ENCODE data around the gene DCHS1.
"Not testable (repeated sequence)": the region's sequence is repeated elsewhere in the genome, so short reads cannot be mapped to it uniquely, and the experiment has no call there.

DCHS1 gene, protein sequence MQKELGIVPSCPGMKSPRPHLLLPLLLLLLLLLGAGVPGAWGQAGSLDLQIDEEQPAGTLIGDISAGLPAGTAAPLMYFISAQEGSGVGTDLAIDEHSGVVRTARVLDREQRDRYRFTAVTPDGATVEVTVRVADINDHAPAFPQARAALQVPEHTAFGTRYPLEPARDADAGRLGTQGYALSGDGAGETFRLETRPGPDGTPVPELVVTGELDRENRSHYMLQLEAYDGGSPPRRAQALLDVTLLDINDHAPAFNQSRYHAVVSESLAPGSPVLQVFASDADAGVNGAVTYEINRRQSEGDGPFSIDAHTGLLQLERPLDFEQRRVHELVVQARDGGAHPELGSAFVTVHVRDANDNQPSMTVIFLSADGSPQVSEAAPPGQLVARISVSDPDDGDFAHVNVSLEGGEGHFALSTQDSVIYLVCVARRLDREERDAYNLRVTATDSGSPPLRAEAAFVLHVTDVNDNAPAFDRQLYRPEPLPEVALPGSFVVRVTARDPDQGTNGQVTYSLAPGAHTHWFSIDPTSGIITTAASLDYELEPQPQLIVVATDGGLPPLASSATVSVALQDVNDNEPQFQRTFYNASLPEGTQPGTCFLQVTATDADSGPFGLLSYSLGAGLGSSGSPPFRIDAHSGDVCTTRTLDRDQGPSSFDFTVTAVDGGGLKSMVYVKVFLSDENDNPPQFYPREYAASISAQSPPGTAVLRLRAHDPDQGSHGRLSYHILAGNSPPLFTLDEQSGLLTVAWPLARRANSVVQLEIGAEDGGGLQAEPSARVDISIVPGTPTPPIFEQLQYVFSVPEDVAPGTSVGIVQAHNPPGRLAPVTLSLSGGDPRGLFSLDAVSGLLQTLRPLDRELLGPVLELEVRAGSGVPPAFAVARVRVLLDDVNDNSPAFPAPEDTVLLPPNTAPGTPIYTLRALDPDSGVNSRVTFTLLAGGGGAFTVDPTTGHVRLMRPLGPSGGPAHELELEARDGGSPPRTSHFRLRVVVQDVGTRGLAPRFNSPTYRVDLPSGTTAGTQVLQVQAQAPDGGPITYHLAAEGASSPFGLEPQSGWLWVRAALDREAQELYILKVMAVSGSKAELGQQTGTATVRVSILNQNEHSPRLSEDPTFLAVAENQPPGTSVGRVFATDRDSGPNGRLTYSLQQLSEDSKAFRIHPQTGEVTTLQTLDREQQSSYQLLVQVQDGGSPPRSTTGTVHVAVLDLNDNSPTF (N-terminal part only)

DNA sequence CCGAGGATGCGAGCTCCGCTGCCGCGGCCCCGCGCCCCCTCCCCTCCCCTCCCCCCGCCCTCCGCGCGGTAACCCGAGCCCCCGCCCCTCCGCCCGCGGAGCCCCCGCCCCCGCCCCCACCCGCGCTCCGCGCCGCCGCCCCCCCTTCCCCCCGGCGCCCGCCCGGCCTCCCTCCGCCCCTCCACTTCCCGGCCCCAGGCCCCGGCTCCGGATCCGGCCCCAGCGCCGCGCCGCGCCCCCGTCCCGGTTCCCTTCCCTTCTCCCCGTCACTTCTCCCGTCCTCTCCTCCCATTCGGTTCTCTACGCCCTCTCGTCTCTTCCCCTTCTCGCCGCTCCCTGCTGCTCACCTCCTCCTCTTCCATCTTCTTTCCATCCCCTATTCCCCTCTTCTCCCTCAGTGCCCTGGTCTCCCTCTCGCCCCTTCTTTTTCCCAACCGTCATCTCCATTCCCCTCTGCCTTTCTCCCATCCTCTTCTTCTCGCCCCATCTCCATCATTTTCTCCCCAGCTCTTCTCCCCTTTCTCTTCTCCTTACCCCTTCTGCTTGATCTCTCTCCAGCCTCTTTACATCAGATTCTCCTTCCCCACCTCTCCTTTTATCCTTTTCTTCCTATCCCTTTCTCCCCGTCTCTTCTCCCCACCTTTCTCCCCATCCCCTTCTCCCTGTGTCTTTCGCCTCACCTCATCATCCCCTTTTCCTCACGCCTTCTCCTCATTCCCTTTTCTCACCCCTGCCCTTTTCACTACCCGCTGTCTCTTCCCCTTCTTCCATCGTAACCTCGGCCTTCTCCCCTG lies at the start of gene DCHS1:
TSS of gene DCHS1 (minus strand) at position 20 of the 794 bp plus-strand sequence. CDS start 14,196 bp downstream, outside the sequence.
- no peak for FAIRE-seq

- peak; percentile 62 for FAIRE-seq
These were observed 47.8 kb upstream of the DCHS1 start for GRCh38 chr11:6703247-6704063.

- FAIRE-seq: not testable (repeated sequence)
These were observed 46.3 kb upstream of the DCHS1 start for GRCh38 chr11:6701955-6702354.

DNA sequence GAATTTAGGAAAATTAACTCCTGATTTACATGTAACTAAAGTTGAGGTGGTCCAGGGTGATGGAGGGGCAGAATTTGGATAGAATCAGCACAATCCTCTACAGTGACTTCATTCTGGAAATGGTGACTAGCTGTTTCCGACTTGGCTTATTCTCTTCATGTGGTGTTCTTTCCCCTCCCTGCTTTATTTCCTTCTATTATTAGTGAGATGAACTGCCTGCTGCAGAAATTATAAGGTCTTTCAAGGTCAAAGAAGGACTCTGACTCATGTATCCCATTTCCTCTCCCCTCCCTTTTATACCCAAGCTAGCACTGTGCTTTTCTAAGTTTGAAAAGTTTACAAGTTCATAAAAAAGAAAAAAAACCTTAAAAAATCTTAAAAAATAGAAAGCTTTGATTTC lies 39.8 kb upstream of the DCHS1 start:
- FAIRE-seq: no peak

- FAIRE-seq: no peak
These were observed 38.6 kb upstream of the DCHS1 start for GRCh38 chr11:6694229-6694535.

DNA sequence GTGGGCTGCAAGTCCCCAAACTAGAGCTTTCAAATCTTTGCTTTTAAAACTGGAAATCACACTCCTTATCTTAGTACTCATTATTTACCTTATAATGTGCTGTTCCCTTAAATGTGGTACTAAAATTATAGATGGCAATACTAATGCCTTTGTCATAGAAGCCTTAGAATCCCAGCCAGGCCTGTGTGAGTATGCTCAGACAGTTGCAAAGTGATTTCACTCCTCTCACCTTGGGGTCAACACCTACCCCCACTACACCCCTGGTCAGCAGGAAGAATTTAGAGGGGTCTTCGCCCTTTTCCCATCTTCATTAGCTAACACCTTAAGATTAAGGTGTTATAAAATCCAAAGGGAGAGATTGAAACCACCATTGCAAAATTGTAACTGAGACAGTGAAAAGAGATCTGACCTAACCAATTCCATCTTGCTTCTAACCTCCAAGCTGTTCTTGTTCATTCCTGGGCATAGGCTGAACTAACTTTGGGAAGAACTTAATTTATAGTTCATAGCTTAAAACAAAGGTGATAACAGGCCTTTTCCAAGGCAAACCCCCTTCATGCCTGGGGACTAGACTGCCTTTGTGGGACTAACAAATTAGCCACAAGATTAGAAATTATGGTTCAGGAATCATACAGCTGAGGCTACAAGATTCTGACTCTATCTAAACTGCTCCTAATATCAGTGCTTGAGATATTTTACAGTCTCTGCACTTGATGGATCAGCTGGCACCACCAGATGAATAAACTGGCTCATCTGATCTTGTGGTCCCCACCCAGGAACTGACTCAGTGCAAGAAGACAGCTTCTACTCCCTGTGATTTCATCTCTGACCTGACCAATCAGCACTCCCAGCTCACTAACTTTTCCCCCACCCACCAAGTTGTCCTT lies 38.0 kb upstream of the DCHS1 start:
- no peak for FAIRE-seq

- FAIRE-seq: no peak
These were observed 36.5 kb upstream of the DCHS1 start for GRCh38 chr11:6692128-6692527.

DNA sequence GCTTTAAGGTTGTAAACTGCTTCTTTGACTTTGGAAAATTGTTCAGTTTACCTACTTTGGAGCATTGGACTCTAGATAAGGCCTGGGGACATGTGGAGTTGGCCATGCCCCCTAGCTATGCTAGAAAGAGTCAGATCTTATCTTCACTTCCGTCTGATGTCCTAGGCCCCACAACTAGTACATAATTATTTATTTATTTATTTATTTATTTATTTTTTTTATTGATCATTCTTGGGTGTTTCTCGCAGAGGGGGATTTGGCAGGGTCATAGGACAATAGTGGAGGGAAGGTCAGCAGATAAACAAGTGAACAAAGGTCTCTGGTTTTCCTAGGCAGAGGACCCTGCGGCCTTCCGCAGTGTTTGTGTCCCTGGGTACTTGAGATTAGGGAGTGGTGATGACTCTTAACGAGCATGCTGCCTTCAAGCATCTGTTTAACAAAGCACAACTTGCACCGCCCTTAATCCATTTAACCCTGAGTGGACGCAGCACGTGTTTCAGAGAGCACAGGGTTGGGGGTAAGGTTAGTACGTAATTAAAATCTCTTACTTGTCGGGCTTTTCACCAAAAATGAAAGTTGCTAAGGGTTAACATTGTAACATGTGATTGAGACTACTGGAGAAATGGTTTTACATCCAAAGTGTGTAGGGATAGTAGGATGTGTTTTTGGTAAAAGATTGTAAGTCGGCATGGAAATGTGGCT lies 35.0 kb upstream of the DCHS1 start:
- FAIRE-seq: not testable (repeated sequence)

GRCh38 chr11:6687876-6688275 lies 32.3 kb upstream of the DCHS1 start:
- no peak for FAIRE-seq

- no peak for FAIRE-seq
These were observed 30.4 kb upstream of the DCHS1 start for GRCh38 chr11:6686006-6686405.

DNA sequence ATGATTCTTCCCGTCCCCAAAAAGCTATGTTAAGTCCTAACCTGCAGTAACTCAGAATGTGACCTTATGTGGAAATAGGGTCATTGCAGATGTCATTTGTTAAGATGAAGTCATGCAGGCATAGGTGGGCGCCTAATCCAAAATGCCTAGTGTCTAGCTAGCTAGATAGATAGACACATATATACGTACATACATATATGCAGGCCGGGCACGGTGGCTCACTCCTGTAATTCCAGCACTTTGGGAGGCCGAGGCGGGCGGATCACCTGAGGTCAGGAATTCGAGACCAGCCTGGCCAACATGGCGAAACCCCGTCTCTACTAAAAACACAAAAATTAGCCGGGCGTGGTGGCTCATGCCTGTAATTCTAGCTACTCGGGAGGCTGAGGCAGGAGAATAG lies 28.5 kb upstream of the DCHS1 start:
- FAIRE-seq: not testable (repeated sequence)

DNA sequence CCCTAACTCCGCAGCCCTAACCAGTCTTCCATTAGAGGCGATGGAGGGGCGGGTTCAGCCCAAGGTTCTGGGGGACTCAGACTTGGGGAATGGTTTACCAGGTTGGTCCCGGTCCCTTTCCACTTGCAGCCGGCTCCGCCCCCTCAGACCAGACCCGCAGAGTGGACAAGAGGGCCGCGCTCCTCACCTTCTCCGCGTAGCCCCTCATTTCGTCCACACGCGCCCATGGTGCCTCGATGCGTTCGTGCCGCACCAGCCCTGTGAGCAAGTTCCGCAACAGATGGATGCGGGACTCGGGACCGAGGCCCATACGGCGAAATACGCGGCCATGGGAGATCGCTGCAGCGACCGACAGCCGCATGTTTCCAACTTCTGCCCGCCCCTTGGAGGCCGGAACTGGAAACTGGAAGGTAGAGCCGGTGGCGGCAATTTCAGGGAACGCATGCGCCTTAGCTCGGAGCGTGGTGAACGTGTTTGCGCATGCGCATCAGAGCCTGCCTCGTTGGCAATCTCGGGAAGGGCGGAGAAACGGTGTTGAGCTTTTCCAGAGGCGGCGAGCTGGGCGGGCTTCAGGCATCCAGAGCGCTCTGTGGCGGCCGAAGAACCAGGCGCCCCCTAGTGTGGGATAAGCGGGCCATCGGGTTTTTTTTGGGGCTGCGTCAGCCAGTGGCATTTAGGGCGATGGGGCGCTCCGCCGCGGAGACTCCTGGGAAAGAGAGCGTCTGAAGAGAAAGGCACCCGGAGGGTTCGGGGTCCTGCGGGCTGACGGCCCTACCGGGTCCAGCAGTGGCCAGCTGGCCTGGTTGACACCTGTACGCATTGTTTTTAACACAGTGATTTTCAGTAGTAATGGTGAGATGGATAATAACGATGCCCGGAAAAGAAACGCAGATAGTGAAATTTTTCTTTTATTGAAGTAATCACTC lies 27.6 kb upstream of the DCHS1 start, which contains the start of gene MRPL17:
TSS of gene MRPL17 (minus strand) at position 405 of the 926 bp plus-strand sequence. CDS start at position 361, 44 bp downstream.
- peak; percentile 85 for FAIRE-seq

DNA sequence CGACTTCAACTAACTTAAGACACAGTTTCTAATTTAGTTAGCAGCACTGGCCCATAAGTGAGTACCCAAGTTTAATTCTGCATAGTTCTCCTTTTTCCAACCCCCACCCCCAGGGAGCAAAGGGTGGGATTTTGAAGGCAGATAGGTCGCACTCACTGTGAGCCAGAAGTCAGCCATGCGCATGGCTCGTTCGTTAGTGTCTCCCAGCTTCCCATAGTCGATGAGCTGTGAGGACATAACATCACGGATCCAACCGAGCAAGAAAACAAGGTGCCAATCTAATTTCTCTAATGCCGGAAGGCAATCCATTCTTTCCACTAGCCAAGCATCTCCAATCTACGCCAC lies 27.0 kb upstream of the DCHS1 start:
- FAIRE-seq: no peak

GRCh38 chr11:6681949-6682348 lies 26.3 kb upstream of the DCHS1 start:
- FAIRE-seq: no peak

DNA sequence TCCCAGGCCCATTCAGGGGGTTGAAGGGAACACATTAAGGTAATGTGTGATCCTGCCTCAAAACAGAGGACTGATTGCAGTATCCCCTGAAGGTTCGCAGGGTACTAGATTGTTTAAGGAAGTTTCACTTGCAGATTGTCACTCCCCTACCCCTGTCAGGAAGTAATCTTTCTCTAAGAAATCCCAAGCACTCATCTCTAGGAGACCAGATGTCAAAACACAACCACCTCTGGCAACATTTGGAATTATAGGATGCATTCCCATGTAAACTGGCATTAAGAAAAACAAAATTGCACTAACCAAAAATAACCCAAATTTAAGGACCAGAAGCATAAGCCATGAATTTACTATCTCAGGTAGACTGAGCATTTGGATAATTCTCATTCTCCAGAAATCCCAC lies 25.9 kb upstream of the DCHS1 start:
- no peak for FAIRE-seq

DNA sequence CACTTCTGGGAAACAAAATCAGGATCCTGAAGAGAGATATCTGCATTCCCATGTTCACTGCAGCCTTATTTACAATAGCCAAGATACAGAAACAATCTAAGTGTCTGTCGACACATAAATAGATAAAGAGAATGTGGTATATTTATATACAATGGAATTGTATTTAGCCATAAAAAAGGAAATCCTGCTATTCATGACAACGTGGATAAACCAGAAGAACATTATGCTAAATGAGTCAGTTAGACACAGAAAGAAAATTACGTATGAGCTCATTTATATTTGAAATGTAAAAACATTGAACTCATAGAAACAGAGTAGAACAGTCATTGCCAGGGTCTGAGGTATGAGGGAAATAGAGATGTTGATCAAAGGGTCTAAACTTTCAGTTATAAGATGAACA lies 21.4 kb upstream of the DCHS1 start:
- FAIRE-seq: no peak

GRCh38 chr11:6674862-6675261 lies 19.3 kb upstream of the DCHS1 start:
- FAIRE-seq: no peak

DNA sequence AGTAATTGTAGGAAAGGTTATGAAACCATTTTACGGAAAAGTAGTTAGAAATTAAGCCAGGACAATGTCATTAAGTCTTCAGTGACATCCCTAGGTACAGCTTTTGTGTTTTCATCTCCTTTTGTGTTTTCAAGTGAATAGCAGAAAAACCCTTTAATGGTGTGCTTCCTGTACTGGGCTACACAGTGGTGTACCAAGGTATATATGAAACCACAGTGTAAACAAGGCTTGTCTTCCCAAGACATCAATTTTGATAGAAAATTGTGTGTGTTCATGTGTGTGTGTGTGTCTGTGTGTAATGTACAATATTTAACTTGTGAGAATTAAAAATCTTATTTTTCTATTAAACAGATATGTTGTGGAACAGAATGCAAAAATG lies 18.6 kb upstream of the DCHS1 start:
- no peak for FAIRE-seq
